Neural progenitor cell (in vitro differentiated cells): ENCODE measurements around the gene MRGPRX1.
"Not testable (repeated sequence)": the region's sequence is repeated elsewhere in the genome, so short reads cannot be mapped to it uniquely, and the experiment has no call there.

Source experiments
- CTCF ChIP-seq: fragments of 200-600 bp; sonication (generic); IDR thresholded peaks from 2 replicates; pipeline ENCODE4 v1.5.1; 2017; ENCODE audit warnings: antibody characterized with exemption, mild to moderate bottlenecking
- EZH2 ChIP-seq: fragments of 200-600 bp; sonication (generic); IDR thresholded peaks from 2 replicates; pipeline ENCODE4 v1.6.1; 2017; ENCODE audit warnings: antibody characterized with exemption, mild to moderate bottlenecking, moderate library complexity
- EZH2phosphoT487 ChIP-seq: fragments of 200-600 bp; sonication (generic); IDR thresholded peaks from 2 replicates; pipeline ENCODE4 v1.6.1; 2017; ENCODE audit warnings: antibody characterized with exemption

GRCh38 chr11:18925426-18925825 is 13.8 kb downstream of the MRGPRX1 start:
- TF ChIP-seq EZH2, EZH2phosphoT487, CTCF: not testable (repeated sequence)
